ENCODE measurements around the gene KREMEN2. TPM values are rescaled to one million over a fixed set of nuclear protein-coding genes. Genes with fewer than 3 reads are reported as not detected.

KREMEN2 gene
- total and polyA plus RNA-seq, 9 of the 15 experiments (the other 6 are each of a cell fraction or from before 2014, with no cell fraction given), result 0.04 to 7.7 (median 1.5) TPM; not detected in 1

DNA sequence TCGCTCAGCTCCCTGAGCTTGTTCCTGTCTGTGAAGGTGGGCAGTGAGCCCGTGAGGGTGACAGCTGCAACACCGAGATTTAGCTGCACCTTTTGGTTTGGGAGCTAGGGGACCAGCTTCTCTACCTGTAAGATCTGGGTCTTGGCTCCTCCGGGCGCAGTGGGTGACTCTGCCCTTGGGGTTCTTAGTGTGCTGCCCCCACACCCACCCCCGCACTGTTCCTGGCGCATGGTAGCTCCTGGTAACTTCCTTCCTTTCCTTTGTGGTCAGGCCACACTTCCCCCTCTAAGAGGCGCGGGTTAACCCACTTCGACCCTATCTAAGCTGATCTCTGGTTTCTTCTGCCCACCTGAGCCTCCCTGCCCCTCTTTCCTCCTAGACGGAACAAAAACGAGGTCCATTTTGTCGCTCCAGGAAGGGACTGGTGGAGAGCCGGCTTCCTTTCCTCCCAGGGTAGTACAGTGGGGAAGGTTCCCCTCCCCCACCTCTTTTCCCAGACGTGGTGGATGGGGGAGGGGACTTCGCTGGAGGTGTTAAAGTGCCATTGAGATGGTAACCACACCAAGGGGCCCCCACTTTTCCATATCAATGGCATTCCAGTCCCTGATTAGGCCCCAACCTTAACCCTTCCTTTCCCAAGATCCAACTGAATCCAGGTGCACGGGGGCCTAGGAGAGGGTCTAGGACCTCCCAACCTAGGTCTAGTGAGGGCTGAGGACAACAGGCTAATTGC, 44.0 kb downstream of the KREMEN2 start (continued):
- peak in 1 of 2 experiments; percentile 48 for TF ChIP-seq AFF1 (IDR thresholded peaks at IDR 0.05; ENCODE audit: low read depth in 1 of 2, partially characterized antibody in 2 of 2)
- TF ChIP-seq SIN3A (IDR thresholded peaks at IDR 0.05; ENCODE audit: borderline replicate concordance in 2 of 2, control insufficient read depth in 1 of 2, low read depth in 2 of 2, low read length in 2 of 2), result peak in 1 of 2 experiments; percentile 41; a peak in 1 of 4 replicates

DNA sequence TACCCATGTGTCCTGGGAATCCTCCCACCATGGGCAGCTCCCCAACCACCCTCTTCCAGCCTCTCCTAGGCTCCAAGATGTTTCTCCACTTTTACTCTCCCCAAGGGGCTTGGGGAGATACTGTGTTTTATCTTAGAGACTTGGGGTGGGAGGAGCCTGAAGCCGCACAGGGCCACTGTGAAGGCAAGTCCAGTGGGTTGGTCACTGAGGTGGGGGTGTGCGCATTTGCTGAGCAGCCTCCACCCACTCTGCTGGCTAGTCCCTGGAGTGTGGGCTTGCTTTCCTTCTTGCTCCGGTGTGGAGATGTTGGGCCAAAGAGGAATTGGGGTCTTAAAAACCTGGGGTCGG, 44.6 kb downstream of the KREMEN2 start:
- peaks cover 39 to 73% of the 10 kb centered on the region in 2 experiments for H3K4me1 ChIP-seq (replicated peaks in 1 of 2; ENCODE audit: control insufficient read depth in 2 of 2, insufficient read depth in 2 of 2, low read length in 2 of 2)
- H3K4me2 ChIP-seq (ENCODE audit: insufficient read depth, low read length), result peak overlapping the region; percentile 90
- H4K20me1 ChIP-seq (replicated peaks; ENCODE audit: control insufficient read depth, insufficient read depth, low read length), result no peaks in the 10 kb centered on the region
- H2AFZ ChIP-seq (ENCODE audit: low read depth, low read length), result peak overlapping the region; percentile 73
- peak; percentile 97 for FAIRE-seq
- no peaks in the 10 kb centered on the region for H3K9me1 ChIP-seq (ENCODE audit: control insufficient read depth, insufficient read depth, low read length)
- H3K9ac ChIP-seq (ENCODE audit: insufficient read depth in 1 of 2, low read depth in 2 of 2, low read length in 2 of 2), result peak overlapping the region; percentile 78 to 90
- H3K9me3 ChIP-seq (replicated peaks; ENCODE audit: control insufficient read depth, insufficient read depth, low read depth, low read length), result no peaks in the 10 kb centered on the region
- no peaks in the 10 kb centered on the region for H3K27me3 ChIP-seq (ENCODE audit: control insufficient read depth in 2 of 2, insufficient read depth in 2 of 2, low read length in 2 of 2)
- 2% methylated on average over 4 of the region's 4 CpGs for WGBS (ENCODE audit: insufficient coverage, low coverage, missing lambda C conversion rate)
- no TSS peak for BruUV-seq (replicated peaks)
- peak; percentile 64 to 92 (median 74) for DNase-seq (ENCODE audit: extremely low read depth in 1 of 4, low spot score in 3 of 4)
- H3K27ac ChIP-seq (ENCODE audit: extremely low read depth, low read depth, low read length), result peak overlapping the region; percentile 90
- in situ Hi-C loops (cut with MboI), result no loop called here
- POLR2A ChIA-PET, result interaction anchor here (0.6 to 3.2 kb wide), 5 partner anchors 11 to 494 kb away, joined by 3 to 29 read pairs (median 5); partner anchors contain the start of genes HCFC1R1, THOC6 and TNFRSF12A
- CTCF ChIA-PET (ENCODE audit: low intra/inter-chr PET ratio), result no interaction called here
- intact Hi-C loops (cut with micrococcal nuclease), result loop anchor here (1.0 kb wide), 1 partner anchor 12 kb away; the partner anchor contains the start of gene TNFRSF12A
- ATAC-seq, result peak; percentile 67
- H3K36me3 ChIP-seq (ENCODE audit: control insufficient read depth, insufficient read depth, low read length), result peaks cover 3% of the 10 kb centered on the region; the same call in 2 of the 3 replicates
- peaks cover 22% of the 10 kb centered on the region for H3K79me2 ChIP-seq (ENCODE audit: control insufficient read depth, insufficient read depth, low read length)
- peak overlapping the region; percentile 8; the same call in 1 of the 2 replicates for H3K4me3 ChIP-seq
- TF ChIP-seq CREBBP (IDR thresholded peaks at IDR 0.05; ENCODE audit: low read depth, low read length), result no peak
- no peak for TF ChIP-seq PHB (CRISPR knock-in tag; IDR thresholded peaks at IDR 0.05)
- TF ChIP-seq HNRNPH1 (optimal IDR thresholded peaks at IDR 0.05; ENCODE audit: low read depth, low read length), result no peak
- no peak for TF ChIP-seq TGIF2 (CRISPR knock-in tag; IDR thresholded peaks at IDR 0.05)
- TF ChIP-seq ZNF3 (CRISPR knock-in tag; IDR thresholded peaks at IDR 0.05), result no peak
- TF ChIP-seq, protein P1, sequence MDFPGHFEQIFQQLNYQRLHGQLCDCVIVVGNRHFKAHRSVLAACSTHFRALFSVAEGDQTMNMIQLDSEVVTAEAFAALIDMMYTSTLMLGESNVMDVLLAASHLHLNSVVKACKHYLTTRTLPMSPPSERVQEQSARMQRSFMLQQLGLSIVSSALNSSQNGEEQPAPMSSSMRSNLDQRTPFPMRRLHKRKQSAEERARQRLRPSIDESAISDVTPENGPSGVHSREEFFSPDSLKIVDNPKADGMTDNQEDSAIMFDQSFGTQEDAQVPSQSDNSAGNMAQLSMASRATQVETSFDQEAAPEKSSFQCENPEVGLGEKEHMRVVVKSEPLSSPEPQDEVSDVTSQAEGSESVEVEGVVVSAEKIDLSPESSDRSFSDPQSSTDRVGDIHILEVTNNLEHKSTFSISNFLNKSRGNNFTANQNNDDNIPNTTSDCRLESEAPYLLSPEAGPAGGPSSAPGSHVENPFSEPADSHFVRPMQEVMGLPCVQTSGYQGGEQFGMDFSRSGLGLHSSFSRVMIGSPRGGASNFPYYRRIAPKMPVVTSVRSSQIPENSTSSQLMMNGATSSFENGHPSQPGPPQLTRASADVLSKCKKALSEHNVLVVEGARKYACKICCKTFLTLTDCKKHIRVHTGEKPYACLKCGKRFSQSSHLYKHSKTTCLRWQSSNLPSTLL (IDR thresholded peaks at IDR 0.05), result no peak
- TF ChIP-seq CAMTA2 (CRISPR knock-in tag; conservative IDR thresholded peaks at IDR 0.05), result no peak
- no peak for TF ChIP-seq MCM7 (IDR thresholded peaks at IDR 0.05)
- TF ChIP-seq ASH1L (IDR thresholded peaks at IDR 0.05; ENCODE audit: borderline replicate concordance, low read depth, partially characterized antibody), result no peak
- no peak for TF ChIP-seq ELK1 (CRISPR knock-in tag; IDR thresholded peaks at IDR 0.05)

All from K562 (cell line).